Measurements from ENCODE around the gene LKAAEAR1. TPM values are rescaled to one million over a fixed set of nuclear protein-coding genes. Genes with fewer than 3 reads are reported as not detected.

The LKAAEAR1 gene
- polyA plus RNA-seq, 2 of the 4 experiments (the other 2 are of a cell fraction), result 0.14 to 0.56 TPM

GRCh38 chr20:64063389-64064144 lies 20.6 kb downstream of the LKAAEAR1 start:
- Histone ChIP-seq H3K27ac (peak overlapping the region; percentile 96 to 98), H3K4me3 (peak overlapping the region; percentile 97), H3K9me3 (no peaks in the 10 kb centered on the region), H3K4me2 (peak overlapping the region; percentile 99), H3K4me1 (peaks cover 41% of the 10 kb centered on the region)
- ChIA-PET POLR2A (interaction anchor here (0.6 to 1.9 kb wide), 12 partner anchors 8 to 543 kb away, joined by 3 to 29 read pairs (median 4); partner anchors contain the start of genes OPRL1, PPDPF, PRPF6 and RGS19), CTCF (interaction anchor here (1.2 to 7.2 kb wide), 7 partner anchors 11 to 526 kb away, joined by 3 to 143 read pairs (median 7); partner anchors contain the start of gene C20orf204)
- 4% methylated on average over 29 of the region's 51 CpGs for WGBS (ENCODE audit: missing lambda C conversion rate)
- DNase-seq (ENCODE audit: low read depth in 1 of 2, low spot score in 1 of 2) (no peak), ATAC-seq (peak in 1 of 2 experiments; percentile 27; a peak in 3 of 6 replicates), FAIRE-seq (no peak)
- TF ChIP-seq ZFP36 (IDR thresholded peaks at IDR 0.05; ENCODE audit: borderline replicate concordance, partially characterized antibody), result no peak
- no peak for TF ChIP-seq MAX (IDR thresholded peaks at IDR 0.05)
- TF ChIP-seq JUN (IDR thresholded peaks at IDR 0.05), result no peak; a peak in 1 of 5 replicates
- no peak for TF ChIP-seq POLR2AphosphoS2 (conservative IDR thresholded peaks at IDR 0.05; ENCODE audit: low read length)
- TF ChIP-seq EHMT2 (IDR thresholded peaks at IDR 0.05; ENCODE audit: low read depth), result no peak
- TF ChIP-seq, protein P1, sequence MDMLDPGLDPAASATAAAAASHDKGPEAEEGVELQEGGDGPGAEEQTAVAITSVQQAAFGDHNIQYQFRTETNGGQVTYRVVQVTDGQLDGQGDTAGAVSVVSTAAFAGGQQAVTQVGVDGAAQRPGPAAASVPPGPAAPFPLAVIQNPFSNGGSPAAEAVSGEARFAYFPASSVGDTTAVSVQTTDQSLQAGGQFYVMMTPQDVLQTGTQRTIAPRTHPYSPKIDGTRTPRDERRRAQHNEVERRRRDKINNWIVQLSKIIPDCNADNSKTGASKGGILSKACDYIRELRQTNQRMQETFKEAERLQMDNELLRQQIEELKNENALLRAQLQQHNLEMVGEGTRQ (IDR thresholded peaks at IDR 0.05), result no peak
- TF ChIP-seq RAD21 (conservative IDR thresholded peaks at IDR 0.05 in 1 of 2, IDR thresholded peaks at IDR 0.05 in 1 of 2), result no peak
- TF ChIP-seq, protein P2, sequence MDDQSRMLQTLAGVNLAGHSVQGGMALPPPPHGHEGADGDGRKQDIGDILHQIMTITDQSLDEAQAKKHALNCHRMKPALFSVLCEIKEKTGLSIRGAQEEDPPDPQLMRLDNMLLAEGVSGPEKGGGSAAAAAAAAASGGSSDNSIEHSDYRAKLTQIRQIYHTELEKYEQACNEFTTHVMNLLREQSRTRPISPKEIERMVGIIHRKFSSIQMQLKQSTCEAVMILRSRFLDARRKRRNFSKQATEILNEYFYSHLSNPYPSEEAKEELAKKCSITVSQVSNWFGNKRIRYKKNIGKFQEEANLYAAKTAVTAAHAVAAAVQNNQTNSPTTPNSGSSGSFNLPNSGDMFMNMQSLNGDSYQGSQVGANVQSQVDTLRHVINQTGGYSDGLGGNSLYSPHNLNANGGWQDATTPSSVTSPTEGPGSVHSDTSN (IDR thresholded peaks at IDR 0.05), result no peak
- no peak for TF ChIP-seq HOXB13 (CRISPR knock-in tag; IDR thresholded peaks at IDR 0.05; ENCODE audit: low read depth)
- no peak for TF ChIP-seq FOXS1 (CRISPR knock-in tag; IDR thresholded peaks at IDR 0.05)
- no peak for TF ChIP-seq CHD4 (IDR thresholded peaks at IDR 0.05; ENCODE audit: borderline replicate concordance)
- TF ChIP-seq KDM5A (IDR thresholded peaks at IDR 0.05), result no peak
- TF ChIP-seq, protein P3, sequence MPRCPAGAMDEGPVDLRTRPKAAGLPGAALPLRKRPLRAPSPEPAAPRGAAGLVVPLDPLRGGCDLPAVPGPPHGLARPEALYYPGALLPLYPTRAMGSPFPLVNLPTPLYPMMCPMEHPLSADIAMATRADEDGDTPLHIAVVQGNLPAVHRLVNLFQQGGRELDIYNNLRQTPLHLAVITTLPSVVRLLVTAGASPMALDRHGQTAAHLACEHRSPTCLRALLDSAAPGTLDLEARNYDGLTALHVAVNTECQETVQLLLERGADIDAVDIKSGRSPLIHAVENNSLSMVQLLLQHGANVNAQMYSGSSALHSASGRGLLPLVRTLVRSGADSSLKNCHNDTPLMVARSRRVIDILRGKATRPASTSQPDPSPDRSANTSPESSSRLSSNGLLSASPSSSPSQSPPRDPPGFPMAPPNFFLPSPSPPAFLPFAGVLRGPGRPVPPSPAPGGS (IDR thresholded peaks at IDR 0.05), result no peak
- no peak for TF ChIP-seq HES2 (IDR thresholded peaks at IDR 0.05)

- H3K4me3 ChIP-seq, result peak within 1 kb of the TSS; percentile 97
- peak within 1 kb of the TSS; percentile 99 for H3K4me2 ChIP-seq
- no peak for FAIRE-seq
- TF ChIP-seq MAFK (IDR thresholded peaks at IDR 0.05; ENCODE audit: partially characterized antibody), result no peak
- TF ChIP-seq RCOR1 (IDR thresholded peaks at IDR 0.05; ENCODE audit: low read depth, low read length), result no peak
- TF ChIP-seq, protein P2 (IDR thresholded peaks at IDR 0.05), result no peak
- TF ChIP-seq MAX (IDR thresholded peaks at IDR 0.05), result peak; percentile 85
- TF ChIP-seq EHF (CRISPR knock-in tag; IDR thresholded peaks at IDR 0.05), result no peak
- TF ChIP-seq MYC (IDR thresholded peaks at IDR 0.05; ENCODE audit: borderline replicate concordance, low read length), result peak; percentile 90
- no peak for TF ChIP-seq NFE2L2 (conservative IDR thresholded peaks at IDR 0.05; ENCODE audit: low read length)
- TF ChIP-seq, protein P4, sequence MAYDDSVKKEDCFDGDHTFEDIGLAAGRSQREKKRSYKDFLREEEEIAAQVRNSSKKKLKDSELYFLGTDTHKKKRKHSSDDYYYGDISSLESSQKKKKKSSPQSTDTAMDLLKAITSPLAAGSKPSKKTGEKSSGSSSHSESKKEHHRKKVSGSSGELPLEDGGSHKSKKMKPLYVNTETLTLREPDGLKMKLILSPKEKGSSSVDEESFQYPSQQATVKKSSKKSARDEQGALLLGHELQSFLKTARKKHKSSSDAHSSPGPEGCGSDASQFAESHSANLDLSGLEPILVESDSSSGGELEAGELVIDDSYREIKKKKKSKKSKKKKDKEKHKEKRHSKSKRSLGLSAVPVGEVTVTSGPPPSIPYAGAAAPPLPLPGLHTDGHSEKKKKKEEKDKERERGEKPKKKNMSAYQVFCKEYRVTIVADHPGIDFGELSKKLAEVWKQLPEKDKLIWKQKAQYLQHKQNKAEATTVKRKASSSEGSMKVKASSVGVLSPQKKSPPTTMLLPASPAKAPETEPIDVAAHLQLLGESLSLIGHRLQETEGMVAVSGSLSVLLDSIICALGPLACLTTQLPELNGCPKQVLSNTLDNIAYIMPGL (CRISPR knock-in tag; IDR thresholded peaks at IDR 0.05; ENCODE audit: borderline replicate concordance), result no peak
- TF ChIP-seq JUN (IDR thresholded peaks at IDR 0.05), result peak in 1 of 2 experiments; percentile 81; a peak in 3 of 5 replicates
- no peak for TF ChIP-seq GATA3 (IDR thresholded peaks at IDR 0.05; ENCODE audit: borderline replicate concordance)
- TF ChIP-seq, protein P3 (IDR thresholded peaks at IDR 0.05), result peak; percentile 78
- no peak for TF ChIP-seq CEBPB (IDR thresholded peaks at IDR 0.05)
- no peak for TF ChIP-seq HEYL (CRISPR knock-in tag; IDR thresholded peaks at IDR 0.05)
- no peak for TF ChIP-seq RARB (CRISPR knock-in tag; IDR thresholded peaks at IDR 0.05)
These were observed 21.4 kb downstream of the LKAAEAR1 start, which contains the start of gene TCEA2 for GRCh38 chr20:64062596-64063388. TSS of gene TCEA2 (plus strand) at chr20:64063198. CDS start at chr20:64063313, 115 bp downstream.

More at GRCh38 chr20:64062596-64063388, 21.4 kb downstream of the LKAAEAR1 start, which contains the start of gene TCEA2:
- ATAC-seq (peak; percentile 83 to 91), DNase-seq (ENCODE audit: low read depth in 1 of 2, low spot score in 1 of 2) (peak; percentile 96)
- Histone ChIP-seq H3K9me3 (no peaks in the 10 kb centered on the region), H3K4me1 (peaks cover 49% of the 10 kb centered on the region), H3K27ac (peak within 1 kb of the TSS; percentile 96 to 98)
- POLR2A ChIA-PET, result interaction anchor here (0.6 to 1.9 kb wide), 10 partner anchors 9 to 542 kb away, joined by 3 to 29 read pairs (median 6); partner anchors contain the start of genes OPRL1, PPDPF, RGS19 and SOX18
- CTCF ChIA-PET, result interaction anchor here (0.7 to 7.2 kb wide), 7 partner anchors 10 to 525 kb away, joined by 3 to 143 read pairs (median 5); partner anchors contain the start of gene C20orf204
- WGBS (ENCODE audit: missing lambda C conversion rate), result 4% methylated on average over 22 of the region's 85 CpGs

Data from A549 (cell line).